Raji (cell line): ENCODE measurements around the gene GPR85.

Experiments used
- POLR2A ChIP-seq: IDR thresholded peaks from 2 replicates; pipeline ENCODE4 v1.6.1; 2011; ENCODE audit warnings: low read depth, low read length, control low read depth; ENCODE audit not compliant: insufficient read depth

GPR85 gene

DNA sequence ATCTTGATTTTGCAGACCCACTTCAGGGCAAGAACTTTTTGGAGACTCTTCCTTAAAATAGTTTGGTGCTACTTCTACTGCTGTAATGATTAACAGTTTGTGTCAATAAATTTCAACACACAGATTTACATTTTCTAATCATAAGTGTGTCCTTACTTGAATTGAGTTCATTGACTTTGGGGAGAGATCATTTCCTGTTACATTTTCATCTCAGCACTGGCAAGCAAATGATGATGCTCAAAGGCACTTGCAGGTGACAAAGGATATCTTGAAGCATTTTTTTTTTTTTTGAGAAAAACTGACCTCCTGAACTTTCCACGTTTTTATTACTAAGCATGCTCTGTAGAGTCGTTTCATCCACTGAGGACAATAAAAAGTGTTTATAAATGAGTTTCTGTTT, 52.7 kb downstream of the GPR85 start:
- TF ChIP-seq POLR2A = no peak
